ENCODE measurements around the gene HOXD9.

GRCh38 chr2:176161825-176162626, 39.5 kb downstream of the HOXD9 start:
- TF ChIP-seq CTCF (IDR thresholded peaks at IDR 0.05) (no peak), POLR2A (IDR thresholded peaks at IDR 0.05) (no peak)
